ENCODE measurements around the gene COMT. TPM values are rescaled to one million over a fixed set of nuclear protein-coding genes. Genes with fewer than 3 reads are reported as not detected.

COMT gene
- total RNA-seq, 1 donor from 2014 or later, result 240 TPM

GRCh38 chr22:19974268-19974861 lies 32.8 kb downstream of the COMT start:
- Histone ChIP-seq H3K27me3 (no peaks in the 10 kb centered on the region), H3K9me3 (no peaks in the 10 kb centered on the region), H3K27ac (no peak overlapping the region), H3K36me3 (peaks cover 0 to 15% of the 10 kb centered on the region in 2 donors), H3K4me1 (peaks cover 15% of the 10 kb centered on the region), H3K4me3 (no peak overlapping the region)
- TF ChIP-seq POLR2A (IDR thresholded peaks at IDR 0.05) (no peak), POLR2AphosphoS5 (IDR thresholded peaks at IDR 0.05; ENCODE audit: insufficient read depth in 1 of 2, low read depth in 1 of 2) (no peak)
- TF ChIP-seq, protein P1, sequence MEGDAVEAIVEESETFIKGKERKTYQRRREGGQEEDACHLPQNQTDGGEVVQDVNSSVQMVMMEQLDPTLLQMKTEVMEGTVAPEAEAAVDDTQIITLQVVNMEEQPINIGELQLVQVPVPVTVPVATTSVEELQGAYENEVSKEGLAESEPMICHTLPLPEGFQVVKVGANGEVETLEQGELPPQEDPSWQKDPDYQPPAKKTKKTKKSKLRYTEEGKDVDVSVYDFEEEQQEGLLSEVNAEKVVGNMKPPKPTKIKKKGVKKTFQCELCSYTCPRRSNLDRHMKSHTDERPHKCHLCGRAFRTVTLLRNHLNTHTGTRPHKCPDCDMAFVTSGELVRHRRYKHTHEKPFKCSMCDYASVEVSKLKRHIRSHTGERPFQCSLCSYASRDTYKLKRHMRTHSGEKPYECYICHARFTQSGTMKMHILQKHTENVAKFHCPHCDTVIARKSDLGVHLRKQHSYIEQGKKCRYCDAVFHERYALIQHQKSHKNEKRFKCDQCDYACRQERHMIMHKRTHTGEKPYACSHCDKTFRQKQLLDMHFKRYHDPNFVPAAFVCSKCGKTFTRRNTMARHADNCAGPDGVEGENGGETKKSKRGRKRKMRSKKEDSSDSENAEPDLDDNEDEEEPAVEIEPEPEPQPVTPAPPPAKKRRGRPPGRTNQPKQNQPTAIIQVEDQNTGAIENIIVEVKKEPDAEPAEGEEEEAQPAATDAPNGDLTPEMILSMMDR (IDR thresholded peaks at IDR 0.05), result no peak
- no peak for DNase-seq (ENCODE audit: extremely low spot score in 2 of 2)
- intact Hi-C loops (cut with DNase I), result no loop called here

DNA sequence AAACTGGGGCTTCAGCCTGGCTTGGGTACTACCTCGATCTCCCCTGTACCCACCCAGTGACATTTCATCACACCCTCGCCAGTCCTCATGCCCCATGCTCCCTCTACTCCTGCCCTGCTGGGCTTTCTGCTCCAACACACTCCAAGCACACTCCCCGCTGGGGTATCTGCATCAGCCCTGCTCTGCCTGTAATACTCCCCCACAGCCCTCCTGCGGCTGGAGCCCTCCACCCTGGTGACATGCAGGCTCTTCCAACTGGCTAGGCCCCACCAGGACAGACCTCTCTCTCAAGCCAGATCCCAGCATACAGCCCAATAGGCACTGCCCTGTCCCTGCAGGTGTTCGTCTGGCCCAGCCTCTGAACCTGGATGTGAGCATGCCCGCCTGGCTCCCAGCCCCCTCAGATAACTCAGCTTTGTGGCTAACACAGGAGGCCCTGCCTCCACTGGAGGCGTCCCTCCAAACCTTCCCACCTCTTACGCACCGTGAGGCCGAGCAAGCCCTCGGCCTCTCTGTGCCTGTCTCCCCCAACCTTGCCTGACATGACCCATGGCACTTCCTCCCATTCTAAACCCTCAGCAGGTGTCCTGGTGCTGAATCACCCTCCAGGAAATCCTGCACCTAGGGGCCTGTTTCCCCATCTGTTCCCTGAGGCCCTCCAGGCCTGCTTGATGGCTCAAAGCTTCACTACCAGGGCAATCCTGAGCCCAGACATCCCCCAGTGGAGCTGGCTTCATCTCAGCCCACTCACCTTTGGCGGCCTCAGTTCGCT lies 33.5 kb downstream of the COMT start:
- intact Hi-C loops (cut with DNase I), result no loop called here
- Histone ChIP-seq H3K4me3 (no peak overlapping the region), H3K36me3 (peaks cover 0 to 10% of the 10 kb centered on the region in 2 donors), H3K27me3 (no peaks in the 10 kb centered on the region), H3K9me3 (no peaks in the 10 kb centered on the region), H3K27ac (no peak overlapping the region), H3K4me1 (peaks cover 15% of the 10 kb centered on the region)
- TF ChIP-seq, protein P1 (IDR thresholded peaks at IDR 0.05), result no peak
- no peak for TF ChIP-seq POLR2AphosphoS5 (IDR thresholded peaks at IDR 0.05; ENCODE audit: insufficient read depth in 1 of 2, low read depth in 1 of 2)
- TF ChIP-seq POLR2A (IDR thresholded peaks at IDR 0.05), result no peak
- DNase-seq (ENCODE audit: extremely low spot score in 2 of 2), result no peak

DNA sequence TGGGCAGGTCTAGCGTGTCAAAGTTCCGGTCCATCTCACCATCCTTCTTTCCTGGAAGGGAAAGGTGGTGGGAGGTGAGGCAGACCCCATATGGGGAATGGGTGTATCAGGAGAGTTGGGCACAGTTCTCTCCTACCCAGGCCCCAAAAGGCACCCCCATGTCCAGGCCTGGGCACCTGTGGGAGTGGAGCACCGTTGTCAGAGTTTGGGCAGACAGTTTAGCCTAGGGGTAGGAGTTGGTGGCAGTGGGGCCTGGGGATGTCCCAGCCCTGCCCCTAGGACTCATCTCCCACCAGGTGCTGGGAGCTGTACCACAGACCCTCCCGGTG lies 34.1 kb downstream of the COMT start:
- Histone ChIP-seq H3K36me3 (peaks cover 0 to 12% of the 10 kb centered on the region in 2 donors), H3K4me3 (no peak overlapping the region), H3K27me3 (no peaks in the 10 kb centered on the region), H3K4me1 (peaks cover 13% of the 10 kb centered on the region), H3K27ac (no peak overlapping the region), H3K9me3 (no peaks in the 10 kb centered on the region)
- TF ChIP-seq POLR2AphosphoS5 (IDR thresholded peaks at IDR 0.05; ENCODE audit: insufficient read depth in 1 of 2, low read depth in 1 of 2) (no peak), POLR2A (IDR thresholded peaks at IDR 0.05) (no peak)
- TF ChIP-seq, protein P1 (IDR thresholded peaks at IDR 0.05), result no peak
- DNase-seq (ENCODE audit: extremely low spot score in 2 of 2), result no peak
- intact Hi-C loops (cut with DNase I), result no loop called here

DNA sequence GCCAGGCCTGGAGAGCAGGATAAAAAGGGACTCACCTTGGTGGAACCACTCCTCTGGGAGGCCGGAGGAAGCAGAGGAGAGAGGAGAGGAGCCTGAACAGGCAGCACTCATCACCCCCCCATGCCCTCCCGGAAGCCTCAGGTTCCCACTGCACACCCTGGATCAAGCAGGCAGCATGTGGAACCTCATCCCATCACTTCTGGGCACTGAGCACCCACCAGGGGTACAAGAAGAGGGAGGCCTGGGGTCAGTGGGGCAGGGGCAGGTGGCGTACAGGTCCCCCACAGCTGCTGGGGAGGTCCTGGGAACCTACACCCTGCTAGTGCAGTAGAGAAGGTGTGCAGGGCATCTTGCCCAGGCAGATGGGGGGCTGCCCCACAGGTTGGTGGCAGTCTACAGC lies 35.1 kb downstream of the COMT start:
- no peak for DNase-seq (ENCODE audit: extremely low spot score in 2 of 2)
- H3K36me3 ChIP-seq, result peaks cover 0 to 17% of the 10 kb centered on the region in 2 donors
- intact Hi-C loops (cut with DNase I), result no loop called here
- no peak overlapping the region for H3K4me3 ChIP-seq
- peaks cover 8% of the 10 kb centered on the region for H3K4me1 ChIP-seq
- TF ChIP-seq, protein P1 (IDR thresholded peaks at IDR 0.05), result no peak
- TF ChIP-seq POLR2A (IDR thresholded peaks at IDR 0.05) (no peak), POLR2AphosphoS5 (IDR thresholded peaks at IDR 0.05; ENCODE audit: insufficient read depth in 1 of 2, low read depth in 1 of 2) (no peak)
- H3K27ac ChIP-seq, result no peak overlapping the region
- no peaks in the 10 kb centered on the region for H3K27me3 ChIP-seq
- H3K9me3 ChIP-seq, result no peaks in the 10 kb centered on the region
